HG03378 (cell line): ENCODE data around the gene ADAMTS17.

Experiments
- ATAC-seq: cut with Tn5 transposase; IDR thresholded peaks from one replicate; pipeline ENCODE4 v1.9.1; 2021; ENCODE audit warnings: mild to moderate bottlenecking, moderate library complexity; ENCODE audit not compliant: unreplicated experiment

The ADAMTS17 gene

GRCh38 chr15:100341750-100342560, at the start of gene ADAMTS17:
TSS of gene ADAMTS17 (minus strand) at chr15:100341975. CDS start at chr15:100341899, 76 bp downstream.
- peak; percentile 97 for ATAC-seq

- ATAC-seq, result no peak
Measured at GRCh38 chr15:100385300-100386050, 43.7 kb upstream of the ADAMTS17 start.

GRCh38 chr15:100384108-100384410, 42.3 kb upstream of the ADAMTS17 start:
- no peak for ATAC-seq

- ATAC-seq, result no peak
Measured at GRCh38 chr15:100383302-100384107, 41.7 kb upstream of the ADAMTS17 start.

- no peak for ATAC-seq
Measured at GRCh38 chr15:100373942-100374341, 32.2 kb upstream of the ADAMTS17 start.

GRCh38 chr15:100373120-100373896, 31.5 kb upstream of the ADAMTS17 start:
- no peak for ATAC-seq

GRCh38 chr15:100372739-100373119, 31.0 kb upstream of the ADAMTS17 start:
- no peak for ATAC-seq

- ATAC-seq, result no peak
Measured at GRCh38 chr15:100355342-100355741, 13.6 kb upstream of the ADAMTS17 start.

- ATAC-seq, result no peak
Measured at GRCh38 chr15:100353449-100353848, 11.7 kb upstream of the ADAMTS17 start.

GRCh38 chr15:100350434-100351226, 8.9 kb upstream of the ADAMTS17 start:
- no peak for ATAC-seq

- peak; percentile 75 for ATAC-seq
Measured at GRCh38 chr15:100349696-100350433, 8.1 kb upstream of the ADAMTS17 start.

GRCh38 chr15:100349321-100349695, 7.5 kb upstream of the ADAMTS17 start:
- ATAC-seq, result no peak

- no peak for ATAC-seq
Measured at GRCh38 chr15:100348578-100348977, 6.8 kb upstream of the ADAMTS17 start.

- no peak for ATAC-seq
Measured at GRCh38 chr15:100346866-100347512, 5.2 kb upstream of the ADAMTS17 start.

GRCh38 chr15:100345438-100345837, 3.7 kb upstream of the ADAMTS17 start:
- no peak for ATAC-seq

- ATAC-seq, result no peak
Measured at GRCh38 chr15:100343251-100343650, 1.5 kb upstream of the ADAMTS17 start.

GRCh38 chr15:100341239-100341749, 481 bp downstream of the ADAMTS17 start:
- no peak for ATAC-seq

GRCh38 chr15:100340721-100341238, 995 bp downstream of the ADAMTS17 start:
- ATAC-seq, result no peak
